GM18951 (cell line): ENCODE results near the gene SMIM26.
"Not testable (repeated sequence)": the region's sequence is repeated elsewhere in the genome, so short reads cannot be mapped to it uniquely, and the experiment has no call there.

ENCODE experiments used
- POLR2A ChIP-seq: IDR thresholded peaks from 4 replicates; pipeline ENCODE4 v1.6.1; 2011; ENCODE audit warnings: mild to moderate bottlenecking; ENCODE audit not compliant: insufficient read length, insufficient read depth; ENCODE audit errors: extremely low read depth
- in situ Hi-C: fragments of 300-500 bp; cut with MboI; formaldehyde crosslinking; loops from one replicate; pipeline ENCODE4 v1.12.0; 2022; ENCODE audit warnings: low sequenced_read_pairs, mixed read lengths, inconsistent platforms; ENCODE audit not compliant: unreplicated experiment

The SMIM26 gene

GRCh38 chr20:18566892-18567738 is at the start of gene SMIM26:
TSS of gene SMIM26 (plus strand) at chr20:18567432. CDS start at chr20:18567479, 47 bp downstream.
- in situ Hi-C loops, result no loop called here
- peak; percentile 93 for TF ChIP-seq POLR2A

- in situ Hi-C loops, result not testable (repeated sequence)
Observed at GRCh38 chr20:18522066-18522465, 45.2 kb upstream of the SMIM26 start.

GRCh38 chr20:18523066-18523465 is 44.2 kb upstream of the SMIM26 start:
- no peak for TF ChIP-seq POLR2A
- in situ Hi-C loops, result no loop called here

GRCh38 chr20:18524646-18525045 is 42.6 kb upstream of the SMIM26 start:
- in situ Hi-C loops, result no loop called here
- no peak for TF ChIP-seq POLR2A

DNA sequence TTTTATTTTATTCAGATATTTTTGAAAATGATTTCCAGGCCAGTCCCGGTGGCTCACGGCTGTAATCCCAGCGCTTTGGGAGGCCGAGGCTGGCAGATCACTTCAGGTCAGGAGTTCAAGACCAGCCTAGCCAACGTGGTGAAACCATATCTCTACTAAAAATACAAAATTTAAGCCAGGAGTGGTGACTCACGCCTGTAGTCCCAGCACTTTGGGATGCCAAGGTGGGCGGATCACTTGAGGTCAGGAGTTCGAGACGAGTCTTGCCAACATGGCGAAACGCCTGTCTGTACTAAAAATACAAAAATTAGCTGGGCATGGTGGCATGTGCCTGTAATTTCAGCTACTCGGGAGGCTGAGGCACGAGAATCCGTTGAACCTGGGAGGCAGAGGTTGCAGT is 40.5 kb upstream of the SMIM26 start:
- in situ Hi-C loops, result not testable (repeated sequence)

GRCh38 chr20:18527339-18527738 is 39.9 kb upstream of the SMIM26 start:
- TF ChIP-seq POLR2A, result no peak
- in situ Hi-C loops, result no loop called here

DNA sequence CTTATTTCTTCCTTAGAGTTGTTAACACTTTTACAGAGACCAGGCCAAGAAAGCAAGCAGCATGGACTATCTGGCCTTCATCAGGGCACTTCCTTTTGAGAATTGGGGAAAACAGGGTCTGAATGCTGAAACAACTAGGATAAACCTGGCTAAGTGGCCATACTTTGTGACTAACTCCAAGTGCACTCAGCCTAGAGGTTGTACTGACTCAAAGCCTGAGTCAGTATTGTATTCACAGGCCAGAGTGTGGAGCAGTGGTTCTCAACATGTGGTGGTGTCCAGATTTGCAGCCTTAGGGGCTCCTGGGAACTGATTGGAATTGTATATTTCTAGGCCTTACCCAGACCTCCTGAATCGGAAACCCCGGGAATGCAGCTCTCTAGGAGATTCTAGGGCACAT is 39.4 kb upstream of the SMIM26 start:
- in situ Hi-C loops, result no loop called here
- no peak for TF ChIP-seq POLR2A

GRCh38 chr20:18529041-18529440 is 38.2 kb upstream of the SMIM26 start:
- in situ Hi-C loops, result no loop called here
- no peak for TF ChIP-seq POLR2A

- in situ Hi-C loops, result no loop called here
- TF ChIP-seq POLR2A, result no peak
Observed at GRCh38 chr20:18532626-18533025, 34.6 kb upstream of the SMIM26 start.

GRCh38 chr20:18533491-18533890 is 33.7 kb upstream of the SMIM26 start:
- TF ChIP-seq POLR2A, result no peak
- in situ Hi-C loops, result no loop called here

- in situ Hi-C loops, result no loop called here
- no peak for TF ChIP-seq POLR2A
Observed at GRCh38 chr20:18533978-18534644, 33.1 kb upstream of the SMIM26 start.

- in situ Hi-C loops, result no loop called here
- TF ChIP-seq POLR2A, result no peak
Observed at GRCh38 chr20:18537651-18538050, 29.6 kb upstream of the SMIM26 start.

DNA sequence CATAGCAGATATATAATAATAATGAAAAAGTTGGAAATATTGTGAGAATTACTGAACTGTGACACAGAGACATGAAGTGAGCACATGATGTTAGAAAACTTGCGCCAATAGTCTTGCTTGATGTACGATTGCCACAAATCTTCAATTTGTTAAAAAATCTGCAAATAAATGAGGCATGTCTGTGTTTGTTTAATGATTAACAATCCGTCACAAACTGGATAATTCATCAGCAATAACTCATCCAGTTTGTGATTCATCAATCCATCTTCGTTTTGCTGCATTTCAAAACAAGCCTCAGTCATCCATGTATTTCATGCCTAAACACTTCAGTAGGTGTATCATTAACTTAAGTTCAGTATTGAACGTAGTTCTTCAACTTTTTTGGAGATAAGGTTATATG is 25.5 kb upstream of the SMIM26 start:
- in situ Hi-C loops, result no loop called here
- TF ChIP-seq POLR2A, result no peak

GRCh38 chr20:18543216-18543615 is 24.0 kb upstream of the SMIM26 start:
- no peak for TF ChIP-seq POLR2A
- in situ Hi-C loops, result no loop called here
